ENCODE results near the gene XAGE5.

- TF ChIP-seq CTCF (IDR thresholded peaks at IDR 0.05; ENCODE audit: low read length) (no peak), EZH2 (IDR thresholded peaks at IDR 0.05; ENCODE audit: borderline replicate concordance, low read length) (no peak)
Observed at GRCh38 chrX:52865343-52865998, 54.4 kb downstream of the XAGE5 start.

Data from OCI-LY1 (cell line).